CD4-positive, alpha-beta T cell treated with Interferon alpha-2 for 1 hour (primary cell): ENCODE measurements around the gene TNN.
"Not testable (repeated sequence)": the region's sequence is repeated elsewhere in the genome, so short reads cannot be mapped to it uniquely, and the experiment has no call there.

Experiments
- DNase-seq, 2 donors: peaks; one replicate each; pipeline ENCODE4 v3.0.0-alpha.2; 2020 to 2022

The TNN gene, protein sequence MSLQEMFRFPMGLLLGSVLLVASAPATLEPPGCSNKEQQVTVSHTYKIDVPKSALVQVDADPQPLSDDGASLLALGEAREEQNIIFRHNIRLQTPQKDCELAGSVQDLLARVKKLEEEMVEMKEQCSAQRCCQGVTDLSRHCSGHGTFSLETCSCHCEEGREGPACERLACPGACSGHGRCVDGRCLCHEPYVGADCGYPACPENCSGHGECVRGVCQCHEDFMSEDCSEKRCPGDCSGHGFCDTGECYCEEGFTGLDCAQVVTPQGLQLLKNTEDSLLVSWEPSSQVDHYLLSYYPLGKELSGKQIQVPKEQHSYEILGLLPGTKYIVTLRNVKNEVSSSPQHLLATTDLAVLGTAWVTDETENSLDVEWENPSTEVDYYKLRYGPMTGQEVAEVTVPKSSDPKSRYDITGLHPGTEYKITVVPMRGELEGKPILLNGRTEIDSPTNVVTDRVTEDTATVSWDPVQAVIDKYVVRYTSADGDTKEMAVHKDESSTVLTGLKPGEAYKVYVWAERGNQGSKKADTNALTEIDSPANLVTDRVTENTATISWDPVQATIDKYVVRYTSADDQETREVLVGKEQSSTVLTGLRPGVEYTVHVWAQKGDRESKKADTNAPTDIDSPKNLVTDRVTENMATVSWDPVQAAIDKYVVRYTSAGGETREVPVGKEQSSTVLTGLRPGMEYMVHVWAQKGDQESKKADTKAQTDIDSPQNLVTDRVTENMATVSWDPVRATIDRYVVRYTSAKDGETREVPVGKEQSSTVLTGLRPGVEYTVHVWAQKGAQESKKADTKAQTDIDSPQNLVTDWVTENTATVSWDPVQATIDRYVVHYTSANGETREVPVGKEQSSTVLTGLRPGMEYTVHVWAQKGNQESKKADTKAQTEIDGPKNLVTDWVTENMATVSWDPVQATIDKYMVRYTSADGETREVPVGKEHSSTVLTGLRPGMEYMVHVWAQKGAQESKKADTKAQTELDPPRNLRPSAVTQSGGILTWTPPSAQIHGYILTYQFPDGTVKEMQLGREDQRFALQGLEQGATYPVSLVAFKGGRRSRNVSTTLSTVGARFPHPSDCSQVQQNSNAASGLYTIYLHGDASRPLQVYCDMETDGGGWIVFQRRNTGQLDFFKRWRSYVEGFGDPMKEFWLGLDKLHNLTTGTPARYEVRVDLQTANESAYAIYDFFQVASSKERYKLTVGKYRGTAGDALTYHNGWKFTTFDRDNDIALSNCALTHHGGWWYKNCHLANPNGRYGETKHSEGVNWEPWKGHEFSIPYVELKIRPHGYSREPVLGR (N-terminal part only)

DNA sequence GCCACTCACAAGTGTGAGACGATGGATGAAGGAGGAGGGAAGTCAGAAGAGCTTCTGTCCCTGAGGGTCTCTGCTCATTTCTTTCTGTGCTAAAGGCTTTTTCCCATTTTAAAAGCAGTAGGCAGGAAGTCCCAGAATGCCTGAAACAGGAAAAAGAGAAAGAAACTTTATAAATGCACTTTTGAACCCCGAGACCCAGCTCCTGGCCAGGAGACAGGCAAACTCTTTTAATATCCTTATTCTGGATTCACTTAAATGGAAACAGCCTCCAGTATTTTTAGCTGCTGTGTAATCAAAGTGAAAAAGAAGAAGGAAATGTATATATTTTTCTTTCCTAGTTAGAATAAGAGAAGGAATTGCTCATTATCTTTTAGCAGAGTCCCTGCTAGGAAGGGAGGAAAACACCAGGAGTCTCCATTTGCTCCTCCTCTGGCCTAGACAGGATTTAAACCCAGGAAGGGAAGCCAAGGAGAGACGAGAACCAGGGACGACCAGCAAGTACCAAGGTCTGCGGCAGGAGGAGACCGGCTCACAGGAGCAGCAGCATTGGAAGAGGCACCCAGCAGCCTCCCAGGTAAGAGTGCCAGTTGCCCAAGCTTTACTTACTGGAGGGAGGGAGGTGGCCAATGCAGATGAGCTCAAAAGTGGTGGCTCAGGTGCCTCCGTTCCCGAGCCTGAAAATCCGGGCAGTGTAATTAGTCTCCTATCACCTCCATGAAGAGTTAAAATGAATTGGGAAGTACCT, at the start of gene TNN:
Gene TNN, plus strand, starts transcription at position 472 of the 745 bp plus-strand sequence. CDS start 9,586 bp downstream, outside the sequence.
- DNase-seq, result no peak

- no peak for DNase-seq
Measured at GRCh38 chr1:175019524-175019923, 48.1 kb upstream of the TNN start.

- peak; percentile 98 to 99 for DNase-seq
Measured at GRCh38 chr1:175023043-175023921, 44.4 kb upstream of the TNN start, which contains the start of gene MRPS14. TSS of gene MRPS14 (minus strand) at chr1:175023425. CDS start at chr1:175023408, 17 bp downstream.

- not testable (repeated sequence) for DNase-seq
Measured at GRCh38 chr1:175023922-175024242, 43.8 kb upstream of the TNN start.

DNA sequence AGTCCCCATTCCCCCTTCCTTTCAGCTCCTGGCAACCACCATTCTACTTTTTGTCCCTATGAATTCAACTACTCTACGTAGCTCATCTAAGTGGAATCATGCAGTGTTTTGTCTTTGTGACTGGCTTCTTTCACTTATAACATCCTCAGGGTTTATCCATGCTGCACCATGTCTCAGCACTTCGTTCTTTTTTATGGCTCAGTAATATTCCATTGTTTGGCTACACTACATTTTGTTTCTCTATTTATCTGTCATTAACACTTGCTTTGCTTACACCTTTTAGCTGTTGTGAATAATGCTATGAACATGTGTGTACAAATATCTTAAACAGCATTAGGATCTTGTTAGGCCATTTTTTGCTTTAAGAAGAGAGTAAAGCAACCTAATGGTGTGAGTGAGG, 42.9 kb upstream of the TNN start:
- DNase-seq, result no peak

DNA sequence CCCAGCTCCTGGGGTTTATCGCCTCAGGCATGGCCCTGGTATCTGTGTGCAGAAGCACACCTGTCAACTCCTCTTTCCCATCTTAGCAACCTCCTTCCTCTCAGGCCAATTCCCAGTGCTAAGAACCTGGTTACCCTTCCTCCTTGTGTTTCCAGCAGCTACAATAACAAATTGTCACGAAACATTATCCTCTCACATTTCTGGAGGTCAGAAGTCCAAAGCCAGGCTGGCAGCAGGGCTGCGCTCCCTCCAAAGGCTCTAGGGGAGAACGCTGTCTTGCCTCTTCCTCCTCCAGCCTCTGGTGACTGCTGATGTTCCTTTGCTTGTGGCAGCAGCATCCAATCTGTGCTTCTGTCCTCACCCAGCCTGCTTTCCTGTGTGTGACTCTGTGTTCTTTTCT, 33.7 kb upstream of the TNN start:
- DNase-seq, result no peak

DNA sequence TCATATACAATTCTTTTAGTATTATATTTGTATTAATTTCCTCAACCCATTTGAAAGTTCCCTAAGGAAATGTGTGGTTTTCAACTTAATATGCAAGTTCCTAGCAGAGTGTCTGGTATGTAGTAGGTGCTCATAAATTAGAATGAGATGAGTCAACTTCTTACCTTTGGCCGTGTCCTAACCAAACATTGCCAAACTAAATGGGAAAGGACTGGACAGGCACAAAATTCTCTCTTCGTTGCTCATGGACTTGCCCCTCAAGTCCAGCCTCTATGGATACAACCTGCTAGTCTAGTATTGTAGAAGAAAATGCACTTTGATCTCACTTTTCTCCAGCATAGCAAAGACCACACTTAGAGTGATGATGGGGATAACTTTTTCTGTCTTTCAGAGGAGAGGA, 32.9 kb upstream of the TNN start:
- DNase-seq, result no peak

DNA sequence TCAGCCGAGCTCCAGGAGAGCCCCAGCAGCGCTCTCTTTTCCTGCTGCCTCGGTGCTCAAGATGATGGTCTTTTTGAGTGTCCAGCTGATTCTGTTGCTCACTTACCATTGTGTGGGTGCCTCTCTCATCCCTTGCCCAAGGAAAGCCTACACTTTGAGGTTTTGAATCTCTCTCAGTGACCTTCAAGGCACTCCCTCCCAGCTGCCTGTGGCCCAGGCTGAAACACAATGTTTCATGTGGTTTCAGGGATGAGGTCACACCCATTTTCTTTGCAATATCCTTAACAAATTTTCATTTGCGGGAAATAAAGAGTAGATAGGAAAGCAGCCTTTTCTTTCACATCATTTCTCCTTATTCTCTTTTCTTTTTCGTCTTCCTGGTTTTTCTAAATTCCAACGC, 31.8 kb upstream of the TNN start:
- DNase-seq, result no peak

DNA sequence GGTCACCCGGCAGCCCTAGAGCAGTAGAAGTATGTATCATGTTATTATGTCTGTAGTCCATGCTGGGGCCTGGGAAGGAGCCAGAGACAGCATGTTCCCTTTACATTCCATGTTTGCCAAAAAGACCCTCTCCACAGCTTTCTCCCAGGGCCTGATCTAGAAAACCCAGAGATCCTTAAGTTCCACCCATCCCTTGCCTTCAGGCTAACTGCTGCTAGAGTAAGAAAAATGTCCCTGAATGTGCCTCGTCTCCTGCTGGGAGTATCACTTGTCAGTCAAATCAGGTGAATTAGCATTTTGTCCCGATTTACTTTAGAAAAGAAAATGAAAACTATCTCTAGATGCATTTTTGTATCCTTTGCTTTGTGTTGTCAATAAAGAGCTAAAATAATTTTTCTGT, 31.2 kb upstream of the TNN start:
- no peak for DNase-seq

- DNase-seq, result no peak
Measured at GRCh38 chr1:175037416-175037815, 30.2 kb upstream of the TNN start.

GRCh38 chr1:175040324-175040879, 27.2 kb upstream of the TNN start:
- DNase-seq, result no peak

- DNase-seq, result no peak
Measured at GRCh38 chr1:175042650-175043049, 25.0 kb upstream of the TNN start.

DNA sequence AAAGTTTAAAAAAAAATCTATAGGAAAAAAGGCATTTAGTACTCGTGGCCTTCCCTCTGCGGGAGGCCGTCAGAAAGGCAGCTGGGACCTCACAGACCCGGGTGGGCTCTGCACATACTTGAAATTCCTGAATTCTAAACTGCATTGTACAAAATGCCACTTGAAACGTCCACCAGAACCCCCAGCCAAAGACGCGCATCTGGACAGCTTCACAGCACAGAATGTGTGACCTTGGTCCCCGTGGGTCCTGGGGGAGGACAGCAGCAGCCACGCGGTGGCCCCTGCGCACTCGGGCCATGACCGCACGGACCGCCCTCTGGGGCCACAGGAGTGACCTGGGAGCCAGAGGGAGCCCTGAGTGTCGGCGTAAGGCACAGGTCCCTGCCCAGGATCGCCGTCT, 23.8 kb upstream of the TNN start:
- DNase-seq, result no peak

DNA sequence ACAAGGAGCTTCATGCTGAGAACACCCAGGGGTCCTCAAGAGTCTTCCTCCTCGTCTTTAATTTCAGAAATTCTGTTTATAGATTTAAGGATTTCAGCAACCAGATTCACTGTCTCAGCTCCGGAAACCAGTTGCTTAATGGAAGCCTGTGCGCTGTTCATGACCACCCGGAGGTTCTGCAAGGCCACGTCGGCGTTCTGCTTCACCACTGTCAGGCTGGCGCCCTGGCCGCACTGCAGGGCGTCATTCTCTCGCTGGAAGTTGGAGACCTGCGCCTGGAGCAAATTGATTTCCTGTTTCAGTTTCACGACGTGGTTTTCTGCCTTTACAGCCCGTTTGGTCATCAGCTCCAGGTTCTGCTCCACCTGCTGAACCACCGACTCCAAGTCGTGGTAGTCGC, 23.0 kb upstream of the TNN start:
- not testable (repeated sequence) for DNase-seq

GRCh38 chr1:175045097-175045496, 22.5 kb upstream of the TNN start:
- no peak for DNase-seq

DNA sequence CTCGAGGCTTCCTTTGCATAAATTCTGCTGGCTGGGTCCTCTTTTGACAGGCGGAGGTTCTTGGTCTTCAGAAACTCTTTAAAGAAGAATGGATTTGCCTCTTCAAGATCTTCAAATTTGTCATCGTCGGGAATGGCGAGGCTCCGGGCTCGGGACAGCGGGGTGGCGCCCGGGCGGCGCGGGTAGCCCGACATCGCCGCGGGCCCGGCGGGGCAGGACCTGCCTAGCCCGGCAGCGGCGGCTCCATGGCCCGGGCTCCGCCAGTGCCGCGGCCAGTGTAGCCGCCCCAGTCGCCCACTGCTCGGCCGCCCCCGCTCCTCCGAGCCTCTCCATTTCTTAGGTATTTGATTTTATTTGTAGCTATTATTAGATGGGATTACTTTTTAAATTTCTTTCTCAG, 22.1 kb upstream of the TNN start:
- DNase-seq, result no peak

DNA sequence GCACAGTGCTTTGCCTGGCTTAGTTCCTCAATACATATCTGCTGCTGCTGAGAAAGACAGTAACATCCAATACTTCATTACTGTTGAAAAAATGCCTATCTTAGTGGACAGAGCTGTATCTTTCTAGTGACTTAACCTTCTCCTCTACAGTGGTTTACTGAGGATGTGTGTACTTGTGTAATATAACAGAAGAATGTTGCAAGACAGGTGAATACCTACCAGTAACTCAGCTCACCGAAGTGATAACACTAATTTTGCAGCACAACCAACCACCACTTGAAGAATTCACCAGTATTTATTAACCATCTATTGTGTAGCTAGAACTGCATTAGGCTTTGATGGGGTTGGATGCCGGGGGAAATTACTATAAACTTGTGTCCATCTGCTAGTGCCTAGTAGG, 16.6 kb upstream of the TNN start:
- no peak for DNase-seq

DNA sequence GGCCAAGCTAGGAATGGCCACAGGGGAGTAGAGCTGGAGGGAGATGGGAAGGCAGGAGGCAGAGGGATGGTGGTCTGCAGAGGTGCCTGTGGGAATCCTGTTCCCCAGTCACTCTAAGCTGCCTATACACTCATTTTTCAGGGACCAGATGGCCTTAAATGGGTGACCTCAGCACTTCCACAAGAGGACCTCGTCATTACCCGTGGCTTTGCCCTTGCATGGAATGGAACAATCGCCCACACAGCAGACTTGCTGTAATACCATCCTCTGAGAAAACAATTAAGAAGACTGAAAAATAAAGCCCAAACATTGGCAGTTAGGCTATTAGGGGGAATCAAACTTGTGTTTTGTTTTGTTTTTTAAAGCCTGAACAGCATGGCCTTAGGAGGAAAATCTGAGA, 12.9 kb upstream of the TNN start:
- DNase-seq, result no peak

DNA sequence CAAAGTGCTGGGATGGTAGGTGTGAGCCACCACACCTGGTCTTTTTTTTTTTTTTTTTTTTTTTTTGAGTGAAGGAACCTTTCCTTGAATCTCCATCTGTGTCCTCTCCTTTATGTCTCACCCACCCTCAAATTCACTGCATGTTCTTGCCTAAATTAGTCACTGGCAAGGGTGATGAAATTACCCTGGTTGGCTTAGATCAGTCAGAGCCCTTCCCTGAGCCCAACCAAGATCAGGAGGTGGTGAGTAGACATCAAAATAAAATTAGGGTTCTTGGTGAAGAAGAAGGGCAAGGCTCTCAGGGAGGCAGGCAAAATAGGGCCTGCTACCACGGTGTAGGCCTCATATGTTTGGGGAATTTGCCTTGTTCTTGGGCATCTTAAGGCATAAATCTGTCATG, 5.3 kb upstream of the TNN start:
- DNase-seq, result no peak

- DNase-seq, result no peak
Measured at GRCh38 chr1:175062858-175063257, 4.8 kb upstream of the TNN start.

DNA sequence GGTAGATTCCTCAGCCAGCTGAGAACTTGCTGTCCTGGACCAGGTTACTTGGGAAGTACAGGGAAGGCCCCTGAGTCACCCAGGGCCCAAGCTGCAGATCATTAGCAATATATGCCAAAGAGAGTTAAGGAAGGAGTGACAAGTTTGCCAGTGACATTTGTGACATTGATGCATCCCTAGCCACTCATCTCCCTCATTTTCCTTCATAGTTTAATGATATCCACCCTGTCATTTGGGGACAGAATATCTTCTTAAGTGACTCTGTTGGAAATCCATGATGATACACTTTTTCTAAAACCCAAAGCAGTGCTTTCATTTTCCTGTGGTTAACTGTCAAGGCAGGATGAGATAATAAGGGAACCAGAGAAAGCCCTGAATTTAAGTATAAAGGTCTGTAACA, 3.2 kb downstream of the TNN start:
- DNase-seq, result no peak
